SU-DHL-6 (cell line): ENCODE measurements around the gene SLC25A34.

ENCODE experiments used
- EZH2phosphoT487 ChIP-seq: fragments of 200-600 bp; sonication (generic), shearing (Covaris generic); conservative IDR thresholded peaks from 2 replicates; pipeline ENCODE4 v1.6.1; 2018; ENCODE audit warnings: mild to moderate bottlenecking, antibody characterized with exemption, low read length, moderate library complexity, mixed read lengths
- TF ChIP-seq, protein P1 (sequence below): fragments of 200-600 bp; sonication (generic); IDR thresholded peaks from one replicate; pipeline ENCODE4 v1.5.1; 2017; ENCODE audit warnings: antibody characterized with exemption, mild to moderate bottlenecking, low read length, moderate library complexity; ENCODE audit not compliant: insufficient read depth, poor library complexity, severe bottlenecking

DNA sequence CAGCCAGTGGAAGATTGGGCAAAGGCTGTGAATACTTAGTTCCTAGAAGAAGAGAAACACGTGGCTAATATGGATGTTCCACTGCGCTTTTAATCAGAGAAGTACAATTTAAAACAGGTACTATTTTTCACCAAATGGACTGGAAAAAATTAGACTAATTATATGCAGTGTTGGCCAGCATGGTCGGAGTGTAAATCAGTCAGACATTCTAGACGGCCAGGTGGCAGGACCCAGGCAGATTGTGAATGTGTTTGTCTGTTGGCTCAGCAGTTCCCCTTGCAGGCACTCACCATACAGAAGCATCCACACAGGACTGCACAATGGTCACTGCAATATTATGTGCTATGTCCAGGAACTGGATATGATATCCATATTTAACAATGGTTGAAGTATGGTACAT, 23.9 kb upstream of the SLC25A34 start:
- TF ChIP-seq, protein P1, sequence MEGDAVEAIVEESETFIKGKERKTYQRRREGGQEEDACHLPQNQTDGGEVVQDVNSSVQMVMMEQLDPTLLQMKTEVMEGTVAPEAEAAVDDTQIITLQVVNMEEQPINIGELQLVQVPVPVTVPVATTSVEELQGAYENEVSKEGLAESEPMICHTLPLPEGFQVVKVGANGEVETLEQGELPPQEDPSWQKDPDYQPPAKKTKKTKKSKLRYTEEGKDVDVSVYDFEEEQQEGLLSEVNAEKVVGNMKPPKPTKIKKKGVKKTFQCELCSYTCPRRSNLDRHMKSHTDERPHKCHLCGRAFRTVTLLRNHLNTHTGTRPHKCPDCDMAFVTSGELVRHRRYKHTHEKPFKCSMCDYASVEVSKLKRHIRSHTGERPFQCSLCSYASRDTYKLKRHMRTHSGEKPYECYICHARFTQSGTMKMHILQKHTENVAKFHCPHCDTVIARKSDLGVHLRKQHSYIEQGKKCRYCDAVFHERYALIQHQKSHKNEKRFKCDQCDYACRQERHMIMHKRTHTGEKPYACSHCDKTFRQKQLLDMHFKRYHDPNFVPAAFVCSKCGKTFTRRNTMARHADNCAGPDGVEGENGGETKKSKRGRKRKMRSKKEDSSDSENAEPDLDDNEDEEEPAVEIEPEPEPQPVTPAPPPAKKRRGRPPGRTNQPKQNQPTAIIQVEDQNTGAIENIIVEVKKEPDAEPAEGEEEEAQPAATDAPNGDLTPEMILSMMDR: no peak
- TF ChIP-seq EZH2phosphoT487: no peak
